ENCODE measurements around the gene PSMC3IP. TPM values are rescaled to one million over a fixed set of nuclear protein-coding genes. Genes with fewer than 3 reads are reported as not detected.

The PSMC3IP gene
- total RNA-seq, 1 donor from 2014 or later: 18.0 TPM

Other genes with a start within 250 kb of the PSMC3IP start
- gene STAT3, start 189.3 kb downstream of the PSMC3IP start, total RNA-seq: 230 and 240 TPM in 2 replicates
- gene CAVIN1, start 154.5 kb downstream of the PSMC3IP start, total RNA-seq: 1.9 TPM in 2 replicates
- 25.3 and 27.7 TPM in 2 replicates for gene ATP6V0A1, start 118.9 kb downstream of the PSMC3IP start, total RNA-seq
- gene NAGLU, start 41.5 kb downstream of the PSMC3IP start, total RNA-seq: 19.6 and 22.2 TPM in 2 replicates
- gene HSD17B1, start 24.8 kb downstream of the PSMC3IP start, total RNA-seq: 0.34 and 0.59 TPM in 2 replicates
- gene COASY, start 15.6 kb downstream of the PSMC3IP start, total RNA-seq: 74.3 and 80.3 TPM in 2 replicates
- 72.9 and 75.0 TPM in 2 replicates for gene MLX, start 10.6 kb downstream of the PSMC3IP start, total RNA-seq
- 73.4 and 75.5 TPM in 2 replicates for gene RETREG3, start 31.6 kb upstream of the PSMC3IP start, total RNA-seq
- 54.7 and 60.5 TPM in 2 replicates for gene TUBG1, start 32.0 kb upstream of the PSMC3IP start, total RNA-seq
- 8.1 and 9.4 TPM in 2 replicates for gene TUBG2, start 81.6 kb upstream of the PSMC3IP start, total RNA-seq
- 0.61 and 1.8 TPM in 2 replicates for gene PLEKHH3, start 99.3 kb upstream of the PSMC3IP start, total RNA-seq
- 0.81 and 1.0 TPM in 2 replicates for gene CCR10, start 104.1 kb upstream of the PSMC3IP start, total RNA-seq
- gene CNTNAP1, start 104.8 kb upstream of the PSMC3IP start, total RNA-seq: 2.2 and 2.8 TPM in 2 replicates
- 49.8 and 54.7 TPM in 2 replicates for gene EZH1, start 167.3 kb upstream of the PSMC3IP start, total RNA-seq
- gene RAMP2, start 183.5 kb upstream of the PSMC3IP start, total RNA-seq: not detected in 2 replicates
- gene VPS25, start 195.7 kb upstream of the PSMC3IP start, total RNA-seq: 59.0 and 65.1 TPM in 2 replicates
- gene WNK4, start 202.9 kb upstream of the PSMC3IP start, total RNA-seq: 0.15 and 0.22 TPM in 2 replicates
- gene COA3, start 221.0 kb upstream of the PSMC3IP start, total RNA-seq: 48.1 and 49.5 TPM in 2 replicates
- gene CNTD1, start 221.1 kb upstream of the PSMC3IP start, total RNA-seq: not detected in 2 replicates
- gene BECN1, start 246.6 kb upstream of the PSMC3IP start, total RNA-seq: 114 and 119 TPM in 2 replicates

Measured in T-helper 1 cell treated with Interleukin-12 subunit alpha and Interleukin-12 subunit beta and Interleukin-4 antibody, amounts not matched to agents 30 ng/mL and 1 ng/mL, for 36 hours (primary cell).